ENCODE measurements around the gene MVD.

DNA sequence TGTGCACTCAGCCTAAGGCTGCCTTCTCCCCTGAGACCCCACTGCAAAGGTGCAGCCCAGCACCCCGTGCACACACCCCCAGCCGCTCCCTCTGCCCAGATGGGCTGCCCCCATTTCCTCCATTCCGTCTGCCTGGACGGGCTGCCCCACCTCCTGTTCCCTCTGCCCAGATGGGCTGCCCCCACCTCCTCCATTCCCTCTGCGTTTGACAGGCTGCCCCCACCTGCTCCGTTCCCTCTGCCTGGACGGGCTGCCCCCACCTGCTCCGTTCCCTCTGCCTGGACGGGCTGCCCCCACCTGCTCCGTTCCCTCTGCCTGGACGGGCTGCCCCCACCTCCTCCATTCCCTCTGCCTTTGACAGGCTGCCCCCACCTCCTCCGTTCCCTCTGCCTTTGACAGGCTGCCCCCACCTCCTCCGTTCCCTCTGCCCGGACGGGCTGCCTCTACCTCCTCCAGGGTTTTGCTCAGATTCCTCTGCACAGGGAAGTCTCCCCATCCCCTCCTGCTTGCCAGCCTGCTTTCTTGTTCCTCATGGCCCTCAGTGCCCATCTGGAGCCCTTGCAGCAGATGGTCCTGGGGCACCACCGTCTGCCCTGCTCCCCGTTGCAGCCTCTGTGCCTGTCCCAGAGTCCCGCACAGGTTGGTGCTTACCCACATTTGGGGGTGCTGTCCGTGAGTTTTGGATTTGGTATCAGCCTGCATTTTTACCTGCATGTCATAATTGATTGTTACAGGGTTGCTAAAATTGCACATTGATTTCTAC lies 47.9 kb downstream of the MVD start:
- TF ChIP-seq POLR2AphosphoS5 (IDR thresholded peaks at IDR 0.05), result no peak
- TF ChIP-seq, protein P1, sequence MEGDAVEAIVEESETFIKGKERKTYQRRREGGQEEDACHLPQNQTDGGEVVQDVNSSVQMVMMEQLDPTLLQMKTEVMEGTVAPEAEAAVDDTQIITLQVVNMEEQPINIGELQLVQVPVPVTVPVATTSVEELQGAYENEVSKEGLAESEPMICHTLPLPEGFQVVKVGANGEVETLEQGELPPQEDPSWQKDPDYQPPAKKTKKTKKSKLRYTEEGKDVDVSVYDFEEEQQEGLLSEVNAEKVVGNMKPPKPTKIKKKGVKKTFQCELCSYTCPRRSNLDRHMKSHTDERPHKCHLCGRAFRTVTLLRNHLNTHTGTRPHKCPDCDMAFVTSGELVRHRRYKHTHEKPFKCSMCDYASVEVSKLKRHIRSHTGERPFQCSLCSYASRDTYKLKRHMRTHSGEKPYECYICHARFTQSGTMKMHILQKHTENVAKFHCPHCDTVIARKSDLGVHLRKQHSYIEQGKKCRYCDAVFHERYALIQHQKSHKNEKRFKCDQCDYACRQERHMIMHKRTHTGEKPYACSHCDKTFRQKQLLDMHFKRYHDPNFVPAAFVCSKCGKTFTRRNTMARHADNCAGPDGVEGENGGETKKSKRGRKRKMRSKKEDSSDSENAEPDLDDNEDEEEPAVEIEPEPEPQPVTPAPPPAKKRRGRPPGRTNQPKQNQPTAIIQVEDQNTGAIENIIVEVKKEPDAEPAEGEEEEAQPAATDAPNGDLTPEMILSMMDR (IDR thresholded peaks at IDR 0.05), result no peak

Measured in breast epithelium (tissue), 3 donors.